Hematopoietic multipotent progenitor cell treated with erythropoietin and hydrocortisone succinate and interleukin-3 and kit ligand, for 8 days (in vitro differentiated cells): ENCODE results near the gene FAM171A1.

ENCODE experiments used
- DNase-seq: peaks from one replicate; pipeline ENCODE4 v3.0.0-alpha.2; 2015

FAM171A1 gene

GRCh38 chr10:15373199-15373598, 2.1 kb upstream of the FAM171A1 start:
- no peak for DNase-seq

GRCh38 chr10:15370212-15370855, 755 bp downstream of the FAM171A1 start:
- peak; percentile 17 for DNase-seq

- no peak for DNase-seq
Observed at GRCh38 chr10:15369256-15370211, 1.6 kb downstream of the FAM171A1 start.

GRCh38 chr10:15368101-15368855, 2.8 kb downstream of the FAM171A1 start:
- no peak for DNase-seq

GRCh38 chr10:15367296-15368085, 3.6 kb downstream of the FAM171A1 start:
- no peak for DNase-seq

- no peak for DNase-seq
Observed at GRCh38 chr10:15365692-15366091, 5.4 kb downstream of the FAM171A1 start.

- DNase-seq, result no peak
Observed at GRCh38 chr10:15364001-15364400, 7.1 kb downstream of the FAM171A1 start.

GRCh38 chr10:15363031-15363430, 8.1 kb downstream of the FAM171A1 start:
- DNase-seq, result no peak

- peak; percentile 11 for DNase-seq
Observed at GRCh38 chr10:15361131-15361530, 10.0 kb downstream of the FAM171A1 start.

GRCh38 chr10:15360566-15360965, 10.5 kb downstream of the FAM171A1 start:
- peak; percentile 33 for DNase-seq

- no peak for DNase-seq
Observed at GRCh38 chr10:15353471-15354017, 17.5 kb downstream of the FAM171A1 start.

GRCh38 chr10:15352836-15353235, 18.3 kb downstream of the FAM171A1 start:
- no peak for DNase-seq

- DNase-seq, result no peak
Observed at GRCh38 chr10:15352201-15352600, 18.9 kb downstream of the FAM171A1 start.

- DNase-seq, result no peak
Observed at GRCh38 chr10:15351099-15351820, 19.8 kb downstream of the FAM171A1 start.

- DNase-seq, result no peak
Observed at GRCh38 chr10:15349112-15349511, 22.0 kb downstream of the FAM171A1 start.

- DNase-seq, result no peak
Observed at GRCh38 chr10:15348579-15348978, 22.5 kb downstream of the FAM171A1 start.

GRCh38 chr10:15347150-15347549, 23.9 kb downstream of the FAM171A1 start:
- no peak for DNase-seq

- DNase-seq, result no peak
Observed at GRCh38 chr10:15346440-15347141, 24.5 kb downstream of the FAM171A1 start.

- DNase-seq, result no peak
Observed at GRCh38 chr10:15345450-15345849, 25.6 kb downstream of the FAM171A1 start.

GRCh38 chr10:15344876-15345285, 26.2 kb downstream of the FAM171A1 start:
- peak; percentile 66 for DNase-seq
